ENCODE data around the gene SLC49A4.

SLC49A4 gene

GRCh38 chr3:122773944-122774509 is 20.8 kb upstream of the SLC49A4 start:
- ATAC-seq (ENCODE audit: low read depth): no peak
- Mint-ChIP-seq H3K27ac (peak overlapping the region; percentile 4), H3K36me3 (peaks cover 12% of the 10 kb centered on the region), H3K4me1 (peaks cover 7% of the 10 kb centered on the region), H3K27me3 (no peaks in the 10 kb centered on the region), H3K9me3 (no peaks in the 10 kb centered on the region), H3K4me3 (no peak overlapping the region)
- no peak for DNase-seq (ENCODE audit: low spot score in 2 of 2)

- no peaks in the 10 kb centered on the region for H3K9me3 Mint-ChIP-seq
- no peaks in the 10 kb centered on the region for H3K27me3 Mint-ChIP-seq
- ATAC-seq (ENCODE audit: low read depth) (no peak), DNase-seq (ENCODE audit: low spot score in 2 of 2) (no peak)
- H3K4me1 Mint-ChIP-seq: peaks cover 7% of the 10 kb centered on the region
- peaks cover 10% of the 10 kb centered on the region for H3K36me3 Mint-ChIP-seq
- H3K27ac Mint-ChIP-seq: peak overlapping the region; percentile 4
- no peak overlapping the region for H3K4me3 Mint-ChIP-seq
Measured at GRCh38 chr3:122774564-122774963, 20.3 kb upstream of the SLC49A4 start.

GRCh38 chr3:122776675-122777468 is 18.0 kb upstream of the SLC49A4 start:
- DNase-seq (ENCODE audit: low spot score in 2 of 2) (no peak), ATAC-seq (ENCODE audit: low read depth) (no peak)
- H3K27ac Mint-ChIP-seq: no peak overlapping the region
- H3K4me1 Mint-ChIP-seq: peaks cover 7% of the 10 kb centered on the region
- no peaks in the 10 kb centered on the region for H3K9me3 Mint-ChIP-seq
- H3K4me3 Mint-ChIP-seq: no peak overlapping the region
- no peaks in the 10 kb centered on the region for H3K27me3 Mint-ChIP-seq
- peaks cover 9% of the 10 kb centered on the region for H3K36me3 Mint-ChIP-seq

GRCh38 chr3:122777563-122777962 is 17.3 kb upstream of the SLC49A4 start:
- Mint-ChIP-seq H3K9me3 (no peaks in the 10 kb centered on the region), H3K4me1 (peaks cover 7% of the 10 kb centered on the region), H3K27me3 (no peaks in the 10 kb centered on the region), H3K4me3 (no peak overlapping the region), H3K27ac (no peak overlapping the region), H3K36me3 (peaks cover 9% of the 10 kb centered on the region)
- ATAC-seq (ENCODE audit: low read depth) (no peak), DNase-seq (ENCODE audit: low spot score in 2 of 2) (no peak)

- Mint-ChIP-seq H3K9me3 (no peaks in the 10 kb centered on the region), H3K27ac (no peak overlapping the region), H3K4me3 (no peak overlapping the region), H3K36me3 (peaks cover 15% of the 10 kb centered on the region), H3K4me1 (peaks cover 3% of the 10 kb centered on the region), H3K27me3 (no peaks in the 10 kb centered on the region)
- DNase-seq (ENCODE audit: low spot score in 2 of 2) (no peak), ATAC-seq (ENCODE audit: low read depth) (no peak)
Measured at GRCh38 chr3:122782804-122783203, 12.1 kb upstream of the SLC49A4 start.

GRCh38 chr3:122784436-122784835 is 10.4 kb upstream of the SLC49A4 start:
- Mint-ChIP-seq H3K4me1 (peaks cover 5% of the 10 kb centered on the region), H3K27ac (peak overlapping the region; percentile 19)
- ATAC-seq (ENCODE audit: low read depth): no peak

GRCh38 chr3:122785231-122785630 is 9.6 kb upstream of the SLC49A4 start:
- H3K27me3 Mint-ChIP-seq: no peaks in the 10 kb centered on the region
- peaks cover 5% of the 10 kb centered on the region for H3K4me1 Mint-ChIP-seq
- H3K4me3 Mint-ChIP-seq: no peak overlapping the region
- ATAC-seq (ENCODE audit: low read depth): no peak
- peaks cover 18% of the 10 kb centered on the region for H3K36me3 Mint-ChIP-seq
- no peak for DNase-seq (ENCODE audit: low spot score in 2 of 2)
- no peaks in the 10 kb centered on the region for H3K9me3 Mint-ChIP-seq
- peak overlapping the region; percentile 67 for H3K27ac Mint-ChIP-seq

More at GRCh38 chr3:122784436-122784835, 10.4 kb upstream of the SLC49A4 start:
- H3K27me3 Mint-ChIP-seq: no peaks in the 10 kb centered on the region
- H3K4me3 Mint-ChIP-seq: no peak overlapping the region
- no peak for DNase-seq (ENCODE audit: low spot score in 2 of 2)
- peaks cover 18% of the 10 kb centered on the region for H3K36me3 Mint-ChIP-seq
- no peaks in the 10 kb centered on the region for H3K9me3 Mint-ChIP-seq

- Mint-ChIP-seq H3K9me3 (no peaks in the 10 kb centered on the region), H3K4me1 (peaks cover 5% of the 10 kb centered on the region), H3K36me3 (peaks cover 18% of the 10 kb centered on the region), H3K27ac (no peak overlapping the region), H3K27me3 (no peaks in the 10 kb centered on the region), H3K4me3 (no peak overlapping the region)
- DNase-seq (ENCODE audit: low spot score in 2 of 2) (no peak), ATAC-seq (ENCODE audit: low read depth) (no peak)
Measured at GRCh38 chr3:122786066-122786465, 8.8 kb upstream of the SLC49A4 start.

- H3K4me3 Mint-ChIP-seq: no peak overlapping the region
- no peak for ATAC-seq (ENCODE audit: low read depth)
Measured at GRCh38 chr3:122787872-122788271, 7.0 kb upstream of the SLC49A4 start.

GRCh38 chr3:122789585-122790273 is 5.1 kb upstream of the SLC49A4 start:
- peaks cover 16% of the 10 kb centered on the region for H3K4me1 Mint-ChIP-seq
- peaks cover 10% of the 10 kb centered on the region for H3K36me3 Mint-ChIP-seq
- DNase-seq (ENCODE audit: low spot score in 2 of 2) (no peak), ATAC-seq (ENCODE audit: low read depth) (no peak)
- H3K27me3 Mint-ChIP-seq: no peaks in the 10 kb centered on the region
- no peak overlapping the region for H3K4me3 Mint-ChIP-seq
- H3K9me3 Mint-ChIP-seq: no peaks in the 10 kb centered on the region
- H3K27ac Mint-ChIP-seq: no peak overlapping the region

More at GRCh38 chr3:122787872-122788271, 7.0 kb upstream of the SLC49A4 start:
- Mint-ChIP-seq H3K27me3 (no peaks in the 10 kb centered on the region), H3K4me1 (peaks cover 7% of the 10 kb centered on the region), H3K9me3 (no peaks in the 10 kb centered on the region), H3K36me3 (peaks cover 16% of the 10 kb centered on the region), H3K27ac (peak overlapping the region; percentile 43)
- DNase-seq (ENCODE audit: low spot score in 2 of 2): no peak

GRCh38 chr3:122793568-122794416 is 1.1 kb upstream of the SLC49A4 start, which contains the start of gene HSPBAP1:
Gene HSPBAP1 (minus strand): TSS chr3:122793831. CDS start chr3:122793680, 151 bp downstream.
- Mint-ChIP-seq H3K9me3 (no peaks in the 10 kb centered on the region), H3K4me1 (peaks cover 25% of the 10 kb centered on the region), H3K36me3 (no peaks in the 10 kb centered on the region), H3K4me3 (peak within 1 kb of the TSS; percentile 91), H3K27me3 (no peaks in the 10 kb centered on the region), H3K27ac (no peak within 1 kb of the TSS)
- ATAC-seq (ENCODE audit: low read depth) (peak; percentile 66), DNase-seq (ENCODE audit: low spot score in 2 of 2) (peak; percentile 88)

- Mint-ChIP-seq H3K4me1 (peaks cover 25% of the 10 kb centered on the region), H3K9me3 (no peaks in the 10 kb centered on the region), H3K4me3 (peak overlapping the region; percentile 91), H3K36me3 (no peaks in the 10 kb centered on the region), H3K27ac (no peak overlapping the region), H3K27me3 (no peaks in the 10 kb centered on the region)
- ATAC-seq (ENCODE audit: low read depth): no peak
- no peak for DNase-seq (ENCODE audit: low spot score in 2 of 2)
Measured at GRCh38 chr3:122794483-122794778, 438 bp upstream of the SLC49A4 start.

GRCh38 chr3:122795674-122796195 is 866 bp downstream of the SLC49A4 start:
- H3K36me3 Mint-ChIP-seq: no peaks in the 10 kb centered on the region
- peak overlapping the region; percentile 80 for H3K4me3 Mint-ChIP-seq
- ATAC-seq (ENCODE audit: low read depth) (no peak), DNase-seq (ENCODE audit: low spot score in 2 of 2) (no peak)
- no peak overlapping the region for H3K27ac Mint-ChIP-seq
- peaks cover 25% of the 10 kb centered on the region for H3K4me1 Mint-ChIP-seq
- H3K9me3 Mint-ChIP-seq: no peaks in the 10 kb centered on the region
- no peaks in the 10 kb centered on the region for H3K27me3 Mint-ChIP-seq
